PFSK-1 (cell line): ENCODE measurements around the gene PIGL.

Source experiments
- FOXP2 ChIP-seq: optimal IDR thresholded peaks from 2 replicates; pipeline ENCODE3; 2011; ENCODE audit warnings: borderline replicate concordance, control low read depth, inconsistent platforms; ENCODE audit not compliant: insufficient read depth; ENCODE audit errors: extremely low read length, extremely low read depth
- POLR2AphosphoS5 ChIP-seq: IDR thresholded peaks from 2 replicates; pipeline ENCODE4 v1.6.1; 2012; ENCODE audit warnings: low read depth, mild to moderate bottlenecking, control low read depth, low read length, moderate library complexity
- REST ChIP-seq, 2 experiments: IDR thresholded peaks; 2 replicates each; pipeline versions ENCODE4 v1.6.1 to v1.8.0; 2011 to 2012; ENCODE audit warnings: low read depth in 2 of 2, low read length in 2 of 2, control low read depth in 1 of 2, inconsistent platforms in 1 of 2, mild to moderate bottlenecking in 1 of 2, moderate library complexity in 1 of 2; ENCODE audit not compliant: insufficient read depth in 1 of 2
- SIN3A ChIP-seq: IDR thresholded peaks from 2 replicates; pipeline ENCODE4 v1.6.1; 2012; ENCODE audit warnings: mild to moderate bottlenecking, low read length, moderate library complexity, borderline replicate concordance; ENCODE audit not compliant: insufficient read depth
- TAF1 ChIP-seq: IDR thresholded peaks from 2 replicates; pipeline ENCODE4 v1.6.1; 2012; ENCODE audit warnings: low read length, control low read depth, borderline replicate concordance; ENCODE audit not compliant: insufficient read depth

The PIGL gene

GRCh38 chr17:16241906-16242399, 24.9 kb downstream of the PIGL start:
- TF ChIP-seq POLR2AphosphoS5 (no peak), FOXP2 (no peak), REST (IDR thresholded peaks at IDR 0.05; ENCODE audit: insufficient read depth in 1 of 2, low read depth in 2 of 2, low read length in 2 of 2) (no peak), SIN3A (no peak), TAF1 (no peak)

GRCh38 chr17:16243385-16243784, 26.4 kb downstream of the PIGL start:
- TF ChIP-seq TAF1 (no peak), FOXP2 (no peak), REST (IDR thresholded peaks at IDR 0.05; ENCODE audit: insufficient read depth in 1 of 2, low read depth in 2 of 2, low read length in 2 of 2) (no peak)

GRCh38 chr17:16243801-16244567, 27.0 kb downstream of the PIGL start:
- TF ChIP-seq FOXP2 (no peak), TAF1 (no peak), POLR2AphosphoS5 (no peak), SIN3A (no peak), REST (IDR thresholded peaks at IDR 0.05; ENCODE audit: insufficient read depth in 1 of 2, low read depth in 2 of 2, low read length in 2 of 2) (no peak)

- TF ChIP-seq POLR2AphosphoS5 = no peak
- TF ChIP-seq REST (IDR thresholded peaks at IDR 0.05; ENCODE audit: insufficient read depth in 1 of 2, low read depth in 2 of 2, low read length in 2 of 2) = no peak
- no peak for TF ChIP-seq TAF1
- TF ChIP-seq SIN3A = no peak
- no peak for TF ChIP-seq FOXP2
Measured at GRCh38 chr17:16247586-16247984, 30.6 kb downstream of the PIGL start.
